ENCODE results near the gene ETS1.

ETS1 gene

DNA sequence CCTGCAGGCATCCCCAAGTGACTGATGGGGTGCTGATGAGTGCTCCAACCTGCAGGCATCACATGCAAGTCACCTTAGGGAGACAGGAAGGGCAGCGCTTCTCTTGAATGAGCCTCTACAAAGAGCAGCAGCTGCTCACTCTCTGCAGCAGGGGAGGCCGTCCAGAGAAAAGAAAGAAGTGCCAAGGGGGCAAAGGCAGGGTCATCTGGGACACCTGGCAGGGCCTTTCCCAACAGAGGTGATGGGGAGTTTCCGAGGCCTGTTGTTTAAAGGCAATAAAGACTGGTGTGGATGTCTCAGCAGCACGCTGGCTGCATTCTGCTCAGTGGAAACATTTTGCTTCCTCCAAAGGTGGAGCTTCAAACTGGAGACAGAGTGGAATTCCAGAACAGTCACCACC, 113.7 kb downstream of the ETS1 start:
- H3K36me3 ChIP-seq (replicated peaks; ENCODE audit: insufficient read depth, low read length) = 0 out of 2 replicates have a peak, but pooled peaks cover 5% of the 10 kb centered on the region
- no peaks in the 10 kb centered on the region for H3K9me2 ChIP-seq (replicated peaks; ENCODE audit: insufficient read depth, low read length)
- no peaks in the 10 kb centered on the region for H4K20me1 ChIP-seq (ENCODE audit: insufficient read depth, low read length)
- H3F3A ChIP-seq (ENCODE audit: insufficient read depth, low read length) = peaks cover 42% of the 10 kb centered on the region
- no peak overlapping the region for H3K9ac ChIP-seq (ENCODE audit: low read length)
- H2AFZ ChIP-seq (ENCODE audit: low read length) = no peak overlapping the region
- no peak overlapping the region for H3K4me2 ChIP-seq (ENCODE audit: low read depth, low read length)
- DNase-seq = peak; percentile 22
- H3K27me3 ChIP-seq (replicated peaks; ENCODE audit: insufficient read depth, low read length) = no peaks in the 10 kb centered on the region
- TF ChIP-seq EZH2phosphoT487 (IDR thresholded peaks at IDR 0.05; ENCODE audit: low read length) (no peak), EZH2 (optimal IDR thresholded peaks at IDR 0.05; ENCODE audit: low read depth, low read length) (no peak), CTCF (IDR thresholded peaks at IDR 0.05; ENCODE audit: low read length) (no peak)
- no peak overlapping the region for H3K27ac ChIP-seq (ENCODE audit: low read length)
- H3K79me2 ChIP-seq (ENCODE audit: low read length) = no peaks in the 10 kb centered on the region
- H3K9me3 ChIP-seq (replicated peaks; ENCODE audit: insufficient read depth, low read length) = no peaks in the 10 kb centered on the region
- H3K4me1 ChIP-seq (ENCODE audit: low read length) = peaks cover 47% of the 10 kb centered on the region
- no peak overlapping the region for H3K4me3 ChIP-seq (ENCODE audit: low read length)

DNA sequence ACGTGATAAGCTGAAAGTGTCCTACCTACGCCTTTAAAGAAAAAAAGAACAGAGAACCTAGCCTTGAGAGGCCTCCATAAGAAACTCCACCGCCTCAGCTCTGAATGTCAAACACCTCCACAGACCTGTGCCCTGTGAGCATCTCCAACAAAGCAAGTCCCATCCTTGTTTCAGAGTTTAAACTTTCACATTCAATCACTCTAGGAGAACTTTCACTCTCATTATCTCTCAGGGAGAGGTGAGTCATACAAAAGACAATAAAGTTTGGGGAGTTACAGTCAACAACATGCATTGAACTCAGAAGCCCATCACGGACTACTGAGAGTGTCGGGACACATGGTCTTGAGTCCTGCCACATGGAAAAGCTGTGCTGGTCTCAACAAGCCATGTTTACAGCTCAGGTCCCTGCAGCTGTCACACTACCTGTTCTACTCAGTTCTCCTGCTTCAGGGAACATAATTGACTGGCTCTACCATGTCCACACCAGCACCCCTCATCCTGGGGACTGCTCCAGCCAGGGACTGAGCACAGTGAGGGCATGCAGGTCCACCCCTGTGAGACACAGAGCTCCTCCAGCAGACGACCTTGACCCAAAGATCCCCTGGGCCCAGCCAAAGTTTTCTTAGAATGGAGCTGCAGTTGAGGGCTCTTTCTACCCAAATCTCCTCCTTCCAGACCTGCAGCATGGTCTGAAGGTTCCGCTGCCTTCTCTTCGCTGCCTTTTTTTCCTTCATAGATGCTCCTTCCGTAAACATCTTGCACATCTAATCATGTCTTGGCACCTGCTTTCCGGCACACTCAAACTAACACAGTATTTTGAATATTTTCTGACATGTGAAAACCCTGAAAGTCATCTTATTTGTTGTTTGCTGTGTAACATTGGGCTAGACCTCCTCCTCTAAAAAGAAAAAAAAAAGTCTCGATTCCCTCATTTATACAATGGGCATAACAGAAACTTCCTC, 114.9 kb downstream of the ETS1 start:
- TF ChIP-seq CTCF (IDR thresholded peaks at IDR 0.05; ENCODE audit: low read length) (no peak), EZH2 (optimal IDR thresholded peaks at IDR 0.05; ENCODE audit: low read depth, low read length) (no peak), EZH2phosphoT487 (IDR thresholded peaks at IDR 0.05; ENCODE audit: low read length) (no peak)
- Histone ChIP-seq H3K27ac (ENCODE audit: low read length) (peak overlapping the region; percentile 93; the same call in 1 of the 2 replicates), H2AFZ (ENCODE audit: low read length) (no peak overlapping the region), H3K4me3 (ENCODE audit: low read length) (no peak overlapping the region), H3K9ac (ENCODE audit: low read length) (no peak overlapping the region), H3K79me2 (ENCODE audit: low read length) (peaks cover 8% of the 10 kb centered on the region), H3K27me3 (replicated peaks; ENCODE audit: insufficient read depth, low read length) (no peaks in the 10 kb centered on the region), H3K4me2 (ENCODE audit: low read depth, low read length) (peak overlapping the region; percentile 44; the same call in 1 of the 2 replicates), H4K20me1 (ENCODE audit: insufficient read depth, low read length) (no peaks in the 10 kb centered on the region), H3F3A (ENCODE audit: insufficient read depth, low read length) (peaks cover 50% of the 10 kb centered on the region), H3K4me1 (ENCODE audit: low read length) (peaks cover 59% of the 10 kb centered on the region), H3K36me3 (replicated peaks; ENCODE audit: insufficient read depth, low read length) (0 out of 2 replicates have a peak, but pooled peaks cover 5% of the 10 kb centered on the region), H3K9me3 (replicated peaks; ENCODE audit: insufficient read depth, low read length) (no peaks in the 10 kb centered on the region), H3K9me2 (replicated peaks; ENCODE audit: insufficient read depth, low read length) (no peaks in the 10 kb centered on the region)
- peak; percentile 60 for DNase-seq

DNA sequence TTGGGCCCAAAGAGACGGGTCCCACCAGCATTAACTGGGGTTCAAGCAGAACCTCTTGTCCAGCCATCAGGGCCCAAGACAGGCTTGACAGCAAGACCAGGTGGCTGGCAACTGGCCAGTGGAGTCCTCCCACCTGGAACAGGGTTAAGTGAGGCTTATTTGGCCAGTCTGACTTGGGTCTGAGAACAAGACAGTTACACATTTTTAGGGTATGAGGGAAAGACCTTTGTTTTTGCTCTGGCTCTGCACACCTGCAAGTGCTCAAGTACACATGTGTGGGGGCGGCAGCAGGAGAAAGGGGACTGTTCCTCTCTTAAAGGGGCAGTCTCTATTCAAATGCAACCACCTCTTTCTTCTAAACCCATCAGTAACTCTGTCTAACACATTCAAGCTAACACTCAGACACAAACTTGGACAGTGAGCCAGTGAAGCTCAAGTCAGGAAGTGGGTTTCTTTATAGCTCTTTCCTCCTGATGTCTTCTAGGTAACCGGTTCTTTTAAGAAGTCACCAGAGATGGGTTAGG, 116.2 kb downstream of the ETS1 start:
- Histone ChIP-seq H3F3A (ENCODE audit: insufficient read depth, low read length) (peaks cover 50% of the 10 kb centered on the region), H3K4me1 (ENCODE audit: low read length) (peaks cover 62% of the 10 kb centered on the region), H3K36me3 (replicated peaks; ENCODE audit: insufficient read depth, low read length) (no peaks in the 10 kb centered on the region), H3K4me2 (ENCODE audit: low read depth, low read length) (peak overlapping the region; percentile 44), H3K27me3 (replicated peaks; ENCODE audit: insufficient read depth, low read length) (no peaks in the 10 kb centered on the region), H3K27ac (ENCODE audit: low read length) (peak overlapping the region; percentile 93), H4K20me1 (ENCODE audit: insufficient read depth, low read length) (no peaks in the 10 kb centered on the region), H3K79me2 (ENCODE audit: low read length) (peaks cover 18% of the 10 kb centered on the region), H2AFZ (ENCODE audit: low read length) (no peak overlapping the region), H3K9me2 (replicated peaks; ENCODE audit: insufficient read depth, low read length) (no peaks in the 10 kb centered on the region), H3K9ac (ENCODE audit: low read length) (no peak overlapping the region), H3K9me3 (replicated peaks; ENCODE audit: insufficient read depth, low read length) (no peaks in the 10 kb centered on the region), H3K4me3 (ENCODE audit: low read length) (no peak overlapping the region)
- TF ChIP-seq EZH2 (optimal IDR thresholded peaks at IDR 0.05; ENCODE audit: low read depth, low read length) = no peak
- TF ChIP-seq CTCF (IDR thresholded peaks at IDR 0.05; ENCODE audit: low read length) = no peak
- no peak for TF ChIP-seq EZH2phosphoT487 (IDR thresholded peaks at IDR 0.05; ENCODE audit: low read length)
- DNase-seq = peak; percentile 81

Data from MM.1S (cell line).